ENCODE data around the gene PRAMEF17. TPM values are rescaled to one million over a fixed set of nuclear protein-coding genes. Genes with fewer than 3 reads are reported as not detected.

Gene PRAMEF17, protein sequence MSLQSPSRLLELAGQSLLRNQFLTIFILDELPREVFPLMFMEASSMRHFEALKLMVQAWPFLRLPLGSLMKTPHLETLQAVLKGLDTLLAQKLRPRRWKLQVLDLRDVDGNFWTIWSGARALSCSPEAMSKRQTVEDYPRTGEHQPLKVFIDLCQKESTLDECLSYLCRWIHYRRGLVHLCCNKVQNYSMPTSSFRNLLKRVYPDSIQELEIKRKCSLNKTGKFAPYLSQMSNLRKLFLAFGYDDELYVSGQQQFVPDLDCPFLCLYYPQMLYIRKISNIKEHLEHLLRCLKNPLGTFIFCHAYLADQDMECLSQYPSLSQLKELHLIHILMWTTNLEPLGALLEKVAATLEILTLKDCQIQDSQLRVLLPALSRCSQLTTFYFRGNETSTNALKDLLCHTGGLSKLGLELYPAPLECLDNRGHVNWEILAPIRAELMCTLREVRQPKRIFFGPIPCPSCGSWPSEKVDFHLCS
- not detected in 5 replicates for total RNA-seq (2022; extraction: Qiagen RNA extraction; ENCODE audit: low read depth)

DNA sequence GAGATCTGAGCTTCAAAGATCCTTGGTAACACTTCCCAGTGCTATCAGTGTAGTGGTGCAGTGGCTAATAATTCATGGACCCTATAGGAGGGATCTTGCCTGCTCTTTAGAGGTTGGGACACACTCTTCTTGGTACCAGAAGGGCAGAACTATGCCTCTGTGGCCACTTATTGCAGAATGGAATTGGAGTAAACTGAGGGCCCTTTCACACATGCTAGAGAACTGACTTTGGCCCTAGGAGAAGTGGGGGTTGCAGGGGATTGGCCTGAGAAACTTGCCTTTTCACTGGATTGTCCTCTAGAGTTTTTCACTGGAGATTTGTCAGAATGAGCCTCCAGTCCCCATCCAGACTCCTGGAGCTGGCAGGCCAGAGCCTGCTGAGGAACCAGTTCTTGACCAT lies at the start of gene PRAMEF17:
Gene PRAMEF17, plus strand, starts transcription at position 301 of the 400 bp plus-strand sequence. Its CDS starts 26 bp downstream, at position 327.

DNA sequence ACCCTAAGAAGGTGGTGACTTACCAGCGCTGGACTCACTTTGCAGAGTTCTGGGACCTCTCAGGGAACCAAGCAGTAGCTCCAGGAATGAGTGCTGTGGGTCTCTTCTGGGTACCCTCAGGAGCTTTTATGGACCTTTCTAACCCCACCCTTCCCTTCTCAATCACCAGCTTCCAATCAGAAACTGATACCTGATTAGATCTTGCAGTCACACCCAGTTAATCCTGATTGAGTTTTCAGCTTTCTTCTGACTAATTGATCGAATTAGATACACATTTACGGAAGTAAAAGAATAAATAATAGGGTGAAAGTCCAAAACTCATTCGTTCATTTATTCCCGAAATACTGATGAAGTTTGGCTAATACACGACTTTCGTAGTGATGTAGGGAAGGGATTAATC lies 42.4 kb upstream of the PRAMEF17 start, which contains the start of gene PRAMEF14:
Gene PRAMEF14, minus strand, starts transcription at position 101 of the 400 bp plus-strand sequence. CDS start 1,820 bp downstream, outside the sequence.

DNA sequence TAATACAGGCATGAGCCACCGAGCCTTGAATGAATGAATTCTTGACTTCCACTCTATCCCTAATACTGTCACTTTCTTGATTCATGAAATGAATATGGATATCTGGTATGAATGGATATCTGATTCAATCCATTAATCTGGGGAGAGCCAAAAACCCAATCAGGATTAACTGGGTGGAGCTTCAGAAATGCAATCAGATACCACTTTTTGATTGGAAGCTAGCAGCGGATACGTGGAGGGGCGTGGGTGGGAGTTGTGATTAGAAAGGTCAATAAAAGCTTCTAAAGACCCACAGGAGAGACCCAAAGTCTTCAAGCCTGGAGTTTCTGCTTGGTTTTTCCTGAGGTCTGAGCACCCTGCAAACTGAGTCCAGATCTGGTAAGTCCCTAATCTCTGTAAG lies 20.7 kb downstream of the PRAMEF17 start, which contains the start of gene PRAMEF20:
Gene PRAMEF20, plus strand, starts transcription at position 301 of the 400 bp plus-strand sequence. CDS start 5,905 bp downstream, outside the sequence.

Other genes starting within 250 kb of the PRAMEF17 start
- not detected in 5 replicates for gene PRAMEF26, start 233.6 kb upstream of the PRAMEF17 start, total RNA-seq (2022; extraction: Qiagen RNA extraction; ENCODE audit: low read depth)
- gene HNRNPCL4, start 224.0 kb upstream of the PRAMEF17 start, total RNA-seq (2022; extraction: Qiagen RNA extraction; ENCODE audit: low read depth) = not detected in 5 replicates
- not detected in 5 replicates for gene PRAMEF9, start 217.8 kb upstream of the PRAMEF17 start, total RNA-seq (2022; extraction: Qiagen RNA extraction; ENCODE audit: low read depth)
- not detected in 5 replicates for gene PRAMEF13, start 188.2 kb upstream of the PRAMEF17 start, total RNA-seq (2022; extraction: Qiagen RNA extraction; ENCODE audit: low read depth)
- gene PRAMEF18, start 163.5 kb upstream of the PRAMEF17 start, total RNA-seq (2022; extraction: Qiagen RNA extraction; ENCODE audit: low read depth) = not detected in 5 replicates
- not detected in 5 replicates for gene PRAMEF5, start 135.4 kb upstream of the PRAMEF17 start, total RNA-seq (2022; extraction: Qiagen RNA extraction; ENCODE audit: low read depth)
- not detected in 5 replicates for gene PRAMEF8, start 104.5 kb upstream of the PRAMEF17 start, total RNA-seq (2022; extraction: Qiagen RNA extraction; ENCODE audit: low read depth)
- gene PRAMEF33, start 86.1 kb upstream of the PRAMEF17 start, total RNA-seq (2022; extraction: Qiagen RNA extraction; ENCODE audit: low read depth) = not detected in 5 replicates
- not detected in 5 replicates for gene PRAMEF15, start 74.1 kb upstream of the PRAMEF17 start, total RNA-seq (2022; extraction: Qiagen RNA extraction; ENCODE audit: low read depth)
- not detected in 5 replicates for gene PRAMEF14, start 42.5 kb upstream of the PRAMEF17 start, total RNA-seq (2022; extraction: Qiagen RNA extraction; ENCODE audit: low read depth)
- gene PRAMEF19, start 17.7 kb upstream of the PRAMEF17 start, total RNA-seq (2022; extraction: Qiagen RNA extraction; ENCODE audit: low read depth) = not detected in 5 replicates
- not detected in 5 replicates for gene PRAMEF20, start 20.8 kb downstream of the PRAMEF17 start, total RNA-seq (2022; extraction: Qiagen RNA extraction; ENCODE audit: low read depth)
- not detected in 5 replicates for gene LRRC38, start 124.4 kb downstream of the PRAMEF17 start, total RNA-seq (2022; extraction: Qiagen RNA extraction; ENCODE audit: low read depth)
- not detected in 5 replicates for gene PDPN, start 194.2 kb downstream of the PRAMEF17 start, total RNA-seq (2022; extraction: Qiagen RNA extraction; ENCODE audit: low read depth)